ENCODE results near the gene NCK2. TPM values are rescaled to one million over a fixed set of nuclear protein-coding genes. Genes with fewer than 3 reads are reported as not detected.

NCK2 gene
- polyA plus RNA-seq, 1 donor: 90.5 TPM

- no peak for DNase-seq
Observed at GRCh38 chr2:105852066-105852465, 107.4 kb downstream of the NCK2 start.

GRCh38 chr2:105853354-105854088, 108.8 kb downstream of the NCK2 start:
- DNase-seq: no peak

GRCh38 chr2:105854972-105855371, 110.3 kb downstream of the NCK2 start:
- no peak for DNase-seq

- DNase-seq: no peak
Observed at GRCh38 chr2:105856581-105856980, 111.9 kb downstream of the NCK2 start.

GRCh38 chr2:105857076-105857740, 112.5 kb downstream of the NCK2 start:
- no peak for DNase-seq

GRCh38 chr2:105858868-105859693, 114.4 kb downstream of the NCK2 start:
- no peak for DNase-seq

- DNase-seq: no peak
Observed at GRCh38 chr2:105859694-105859951, 114.9 kb downstream of the NCK2 start.

GRCh38 chr2:105860567-105860966, 115.9 kb downstream of the NCK2 start:
- no peak for DNase-seq

GRCh38 chr2:105861200-105861599, 116.5 kb downstream of the NCK2 start:
- no peak for DNase-seq

GRCh38 chr2:105862843-105863242, 118.1 kb downstream of the NCK2 start:
- DNase-seq: no peak

- no peak for DNase-seq
Observed at GRCh38 chr2:105864262-105864661, 119.5 kb downstream of the NCK2 start.

GRCh38 chr2:105865222-105865913, 120.7 kb downstream of the NCK2 start:
- DNase-seq: no peak

GRCh38 chr2:105866216-105867185, 121.8 kb downstream of the NCK2 start:
- DNase-seq: no peak

- no peak for DNase-seq
Observed at GRCh38 chr2:105867587-105867986, 122.9 kb downstream of the NCK2 start.

GRCh38 chr2:105868060-105868459, 123.3 kb downstream of the NCK2 start:
- peak; percentile 20 for DNase-seq

- DNase-seq: no peak
Observed at GRCh38 chr2:105869341-105869740, 124.6 kb downstream of the NCK2 start.

- no peak for DNase-seq
Observed at GRCh38 chr2:105870062-105870461, 125.3 kb downstream of the NCK2 start.

- DNase-seq: no peak
Observed at GRCh38 chr2:105870858-105871257, 126.1 kb downstream of the NCK2 start.

GRCh38 chr2:105872142-105872728, 127.5 kb downstream of the NCK2 start:
- no peak for DNase-seq

- no peak for DNase-seq
Observed at GRCh38 chr2:105872830-105873229, 128.1 kb downstream of the NCK2 start.

GRCh38 chr2:105873281-105873680, 128.6 kb downstream of the NCK2 start:
- DNase-seq: no peak

Measured in hindlimb muscle (tissue), 1 donor.